ENCODE data around the gene ZNF786. TPM values are rescaled to one million over a fixed set of nuclear protein-coding genes. Genes with fewer than 3 reads are reported as not detected.

Gene ZNF786
- total RNA-seq, 1 donor from 2014 or later, result 20.6 TPM

GRCh38 chr7:149028346-149029109 is 62.0 kb downstream of the ZNF786 start, which contains the start of gene PDIA4:
PDIA4 (minus strand) TSS chr7:149028505; CDS start chr7:149028408, 97 bp downstream.
- Mint-ChIP-seq H3K4me3 (ENCODE audit: low read depth) (peak within 1 kb of the TSS; percentile 86), H3K27ac (peak within 1 kb of the TSS; percentile 98), H3K4me1 (ENCODE audit: low read depth) (peaks cover 20% of the 10 kb centered on the region), H3K36me3 (ENCODE audit: insufficient read depth) (peaks cover 2% of the 10 kb centered on the region), H3K27me3 (peaks cover 5% of the 10 kb centered on the region), H3K9me3 (ENCODE audit: low read depth) (no peaks in the 10 kb centered on the region)
- DNase-seq (ENCODE audit: low spot score, unreplicated experiment), result peak; percentile 100
- peak; percentile 35 for TF ChIP-seq CTCF (IDR thresholded peaks at IDR 0.05; ENCODE audit: unreplicated experiment)

DNA sequence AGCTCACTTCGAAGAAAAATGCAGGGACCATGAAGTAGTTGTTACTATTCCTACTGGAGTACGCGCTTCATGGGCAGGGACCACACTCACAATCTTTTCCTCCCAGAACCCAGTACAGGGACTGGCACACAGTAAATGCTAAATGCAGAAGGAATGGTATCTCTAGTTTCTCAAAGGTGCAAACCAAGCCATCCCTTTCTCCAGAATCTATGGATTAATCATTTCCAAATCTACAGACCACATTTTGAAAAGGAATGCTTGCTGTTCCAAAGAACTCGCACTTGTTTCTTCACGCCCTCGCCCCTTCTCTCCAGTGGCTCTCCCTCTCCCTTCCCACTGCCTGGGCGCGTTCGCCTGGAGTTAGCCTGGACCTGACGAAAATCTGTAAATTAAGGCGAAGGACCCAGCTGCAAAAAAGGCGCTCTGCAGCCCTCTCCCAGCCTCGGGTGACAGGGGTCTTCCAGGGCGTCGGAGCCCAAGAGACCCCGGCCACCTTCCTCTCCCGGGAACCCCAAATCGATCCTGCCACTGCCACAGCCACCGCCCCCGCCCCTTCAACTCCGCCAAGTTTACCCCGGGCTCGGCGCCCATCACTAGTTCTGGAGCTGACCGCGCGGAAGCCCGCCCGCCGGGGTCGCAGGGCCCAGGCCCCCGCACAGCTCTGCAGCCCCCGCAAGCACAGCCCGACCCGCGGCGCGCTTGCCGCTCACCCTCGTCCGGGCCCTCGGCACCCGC is 62.7 kb downstream of the ZNF786 start:
- peaks cover 4% of the 10 kb centered on the region for H3K36me3 Mint-ChIP-seq (ENCODE audit: insufficient read depth)
- peak overlapping the region; percentile 86 for H3K4me3 Mint-ChIP-seq (ENCODE audit: low read depth)
- H3K9me3 Mint-ChIP-seq (ENCODE audit: low read depth), result no peaks in the 10 kb centered on the region
- peaks cover 5% of the 10 kb centered on the region for H3K27me3 Mint-ChIP-seq
- H3K27ac Mint-ChIP-seq, result peak overlapping the region; percentile 98
- DNase-seq (ENCODE audit: low spot score, unreplicated experiment), result no peak
- peaks cover 20% of the 10 kb centered on the region for H3K4me1 Mint-ChIP-seq (ENCODE audit: low read depth)
- no peak for TF ChIP-seq CTCF (IDR thresholded peaks at IDR 0.05; ENCODE audit: unreplicated experiment)

DNA sequence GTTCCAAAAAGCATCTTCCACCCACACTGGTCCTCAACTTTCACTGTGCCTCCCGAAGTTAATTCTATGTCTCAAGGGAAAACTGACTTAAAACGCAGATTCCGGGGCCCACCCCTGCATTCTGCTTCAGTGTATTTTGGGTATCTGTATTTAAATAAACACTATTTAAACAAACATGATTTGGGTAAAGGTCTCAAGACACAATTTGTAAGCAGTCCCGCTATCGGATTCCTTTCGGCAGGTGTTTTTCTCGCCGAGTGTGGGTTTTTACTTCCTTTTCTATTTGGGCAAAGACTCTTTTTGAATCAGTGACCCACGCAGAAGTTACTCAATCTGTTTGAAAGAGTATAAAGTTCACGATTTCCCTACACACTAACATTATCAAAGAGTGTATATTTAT is 63.5 kb downstream of the ZNF786 start:
- Mint-ChIP-seq H3K9me3 (ENCODE audit: low read depth) (no peaks in the 10 kb centered on the region), H3K27me3 (peaks cover 5% of the 10 kb centered on the region), H3K4me3 (ENCODE audit: low read depth) (peak overlapping the region; percentile 86), H3K36me3 (ENCODE audit: insufficient read depth) (peaks cover 4% of the 10 kb centered on the region), H3K27ac (peak overlapping the region; percentile 98), H3K4me1 (ENCODE audit: low read depth) (peaks cover 20% of the 10 kb centered on the region)
- no peak for DNase-seq (ENCODE audit: low spot score, unreplicated experiment)
- no peak for TF ChIP-seq CTCF (IDR thresholded peaks at IDR 0.05; ENCODE audit: unreplicated experiment)

DNA sequence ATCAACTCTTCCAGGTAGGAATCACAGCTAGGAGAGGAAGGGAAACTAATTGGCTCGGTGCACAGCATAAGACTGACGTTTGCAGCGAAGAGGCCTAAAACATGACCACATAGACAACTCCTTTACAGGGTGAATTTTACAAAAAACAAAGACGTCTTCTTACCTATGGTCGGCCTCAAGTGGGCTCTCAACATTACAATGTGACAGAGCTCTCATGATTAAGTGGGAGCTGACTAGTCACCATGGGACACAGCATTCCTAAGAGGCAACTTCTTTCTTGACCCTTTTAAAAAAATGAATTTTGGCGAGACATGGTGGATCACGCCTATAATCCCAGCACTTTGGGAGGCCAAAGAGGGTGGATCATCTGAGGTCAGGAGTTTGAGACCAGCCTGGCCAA is 66.9 kb downstream of the ZNF786 start:
- H3K4me1 Mint-ChIP-seq (ENCODE audit: low read depth), result peaks cover 20% of the 10 kb centered on the region
- H3K4me3 Mint-ChIP-seq (ENCODE audit: low read depth), result no peak overlapping the region
- peaks cover 19% of the 10 kb centered on the region for H3K36me3 Mint-ChIP-seq (ENCODE audit: insufficient read depth)
- DNase-seq (ENCODE audit: low spot score, unreplicated experiment), result no peak
- no peak for TF ChIP-seq CTCF (IDR thresholded peaks at IDR 0.05; ENCODE audit: unreplicated experiment)
- no peaks in the 10 kb centered on the region for H3K9me3 Mint-ChIP-seq (ENCODE audit: low read depth)
- H3K27ac Mint-ChIP-seq, result peak overlapping the region; percentile 10
- no peaks in the 10 kb centered on the region for H3K27me3 Mint-ChIP-seq

DNA sequence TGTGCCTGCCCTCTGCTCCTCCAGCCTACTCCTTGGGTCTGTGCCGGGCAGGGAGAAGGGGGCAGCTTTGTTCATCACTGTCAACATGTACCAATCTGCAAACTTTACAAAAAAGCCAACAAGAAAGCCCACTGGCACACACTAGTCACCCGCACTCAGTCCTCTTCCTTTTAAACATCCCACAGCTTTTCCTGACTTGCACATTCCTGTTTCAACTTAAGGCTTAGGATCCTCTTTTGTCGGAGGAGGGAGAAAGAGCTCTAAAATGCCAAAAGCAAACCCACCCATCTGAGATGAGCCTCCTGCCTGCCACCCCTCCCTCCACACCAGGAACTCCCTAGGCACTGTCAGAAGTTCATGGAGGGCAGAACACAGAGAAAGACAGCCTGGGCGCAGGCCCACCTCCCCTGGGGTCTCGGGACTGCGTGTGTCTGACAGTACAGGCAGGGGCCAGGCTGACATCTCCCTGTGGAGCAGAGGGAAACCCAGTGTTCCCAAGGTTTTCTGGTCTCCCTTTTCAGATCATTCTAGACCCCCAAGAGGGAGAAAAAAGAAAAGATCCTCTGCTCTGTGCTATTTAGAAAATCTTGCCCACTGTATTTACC is 67.7 kb downstream of the ZNF786 start:
- H3K4me1 Mint-ChIP-seq (ENCODE audit: low read depth), result peaks cover 20% of the 10 kb centered on the region
- H3K4me3 Mint-ChIP-seq (ENCODE audit: low read depth), result no peak overlapping the region
- H3K36me3 Mint-ChIP-seq (ENCODE audit: insufficient read depth), result peaks cover 19% of the 10 kb centered on the region
- H3K27ac Mint-ChIP-seq, result peak overlapping the region; percentile 76
- no peaks in the 10 kb centered on the region for H3K27me3 Mint-ChIP-seq
- no peak for TF ChIP-seq CTCF (IDR thresholded peaks at IDR 0.05; ENCODE audit: unreplicated experiment)
- H3K9me3 Mint-ChIP-seq (ENCODE audit: low read depth), result no peaks in the 10 kb centered on the region
- no peak for DNase-seq (ENCODE audit: low spot score, unreplicated experiment)

Data from progenitor cell of endocrine pancreas (in vitro differentiated cells).